Jurkat, Clone E6-1 (cell line): ENCODE measurements around the gene LMNA.

Source experiments
- DNase-seq: peaks from one replicate; pipeline ENCODE4 v3.0.0-alpha.2; 2011; ENCODE audit warnings: low read depth, low spot score
- H3K4me3 ChIP-seq: 2 replicates; pipeline ENCODE4 v1.5.1; 2011; ENCODE audit warnings: mild to moderate bottlenecking, low read length, control low read depth, moderate library complexity

LMNA gene

DNA sequence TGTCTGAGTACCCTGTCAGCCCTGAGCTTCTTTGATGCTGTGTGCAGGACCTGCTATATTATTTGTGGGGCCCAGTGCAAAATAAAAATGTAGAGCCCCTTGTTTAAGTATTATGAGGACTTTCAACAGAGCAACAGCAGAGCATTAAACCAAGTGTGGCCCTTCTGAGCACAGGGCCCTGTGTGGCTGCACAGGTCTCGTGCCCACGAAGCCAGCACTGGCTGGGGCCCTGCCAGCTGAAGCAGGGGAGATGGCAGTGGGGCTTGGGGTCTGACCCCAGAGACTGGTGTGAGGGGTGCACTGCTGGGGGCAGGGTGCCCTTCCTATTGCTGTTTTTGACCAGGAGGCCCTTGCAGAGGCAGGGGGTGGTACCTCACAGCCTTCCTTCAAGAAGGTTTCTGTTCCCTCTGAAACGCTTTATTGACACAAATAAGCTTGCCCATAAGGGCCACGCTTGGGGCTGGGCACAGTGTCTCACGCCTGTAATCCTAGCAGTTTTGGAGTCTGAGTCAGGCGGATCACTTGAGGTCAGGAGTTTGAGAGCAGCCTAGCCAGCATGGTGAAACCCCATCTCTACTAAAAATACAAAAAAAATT lies 36.7 kb downstream of the LMNA start:
- H3K4me3 ChIP-seq, result no peak overlapping the region
- no peak for DNase-seq

DNA sequence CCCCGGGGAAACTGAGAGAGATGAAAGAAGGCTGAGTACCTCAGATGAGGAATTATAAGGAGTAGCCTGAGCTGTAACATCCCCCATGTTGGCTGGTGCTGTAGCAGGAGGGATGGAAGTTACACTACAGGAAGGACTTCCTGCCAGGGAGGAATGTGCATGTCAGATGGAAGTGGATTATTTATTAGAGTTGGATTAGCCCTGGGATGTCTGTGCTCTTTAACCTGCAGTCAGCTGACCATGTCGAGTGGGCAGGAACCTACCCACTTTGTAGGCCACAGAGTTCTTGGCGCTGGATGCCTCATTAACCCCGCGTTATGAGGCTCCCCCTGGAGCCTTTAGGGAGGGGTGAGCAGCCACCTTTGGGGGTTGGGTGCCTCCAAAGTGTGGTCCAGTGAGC lies 38.1 kb downstream of the LMNA start:
- no peak overlapping the region for H3K4me3 ChIP-seq
- no peak for DNase-seq

DNA sequence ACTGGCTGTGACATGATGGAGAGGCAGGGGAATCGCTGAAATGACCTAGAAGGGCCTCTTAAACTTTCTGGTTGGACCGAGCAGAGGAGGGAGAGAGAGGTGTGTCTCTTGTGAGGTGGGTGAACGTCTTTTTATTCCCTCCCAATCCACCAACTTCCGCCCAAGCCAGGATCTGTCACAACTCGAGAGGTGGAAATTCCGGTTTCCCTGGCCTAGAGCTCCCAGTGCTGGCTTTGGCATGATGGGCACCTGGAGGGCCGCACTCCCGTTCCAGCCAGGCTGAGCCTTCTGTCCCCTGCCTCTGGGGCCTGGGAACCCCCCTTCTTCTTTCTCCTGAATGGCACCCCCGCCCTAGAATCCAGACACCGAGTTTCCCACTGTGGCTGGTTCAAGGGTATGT lies 38.9 kb downstream of the LMNA start, which contains the start of gene SEMA4A:
TSS of gene SEMA4A (plus strand) at position 224 of the 400 bp plus-strand sequence. CDS start 994 bp downstream, outside the sequence.
- no peak for DNase-seq
- H3K4me3 ChIP-seq, result peak within 1 kb of the TSS; percentile 37

DNA sequence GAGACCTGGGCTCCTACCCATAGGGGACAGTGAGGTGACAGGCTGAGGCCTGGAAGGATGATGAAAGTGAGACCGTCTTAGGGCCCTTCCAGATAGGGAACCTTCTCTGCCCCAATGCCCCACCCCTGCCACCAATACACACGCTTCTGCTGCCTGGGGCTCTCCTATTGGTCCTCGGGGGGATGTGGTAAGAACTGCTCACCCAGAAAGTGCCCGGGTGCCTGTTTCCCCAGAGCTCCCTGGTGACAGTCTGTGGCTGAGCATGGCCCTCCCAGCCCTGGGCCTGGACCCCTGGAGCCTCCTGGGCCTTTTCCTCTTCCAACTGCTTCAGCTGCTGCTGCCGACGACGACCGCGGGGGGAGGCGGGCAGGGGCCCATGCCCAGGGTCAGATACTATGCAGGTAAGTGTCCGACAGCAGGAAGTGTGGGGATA lies 39.8 kb downstream of the LMNA start:
- H3K4me3 ChIP-seq, result peak overlapping the region; percentile 37
- DNase-seq, result peak; percentile 73

GRCh38 chr1:156155756-156156510 lies 41.4 kb downstream of the LMNA start:
- H3K4me3 ChIP-seq, result peak overlapping the region; percentile 28
- DNase-seq, result no peak

DNA sequence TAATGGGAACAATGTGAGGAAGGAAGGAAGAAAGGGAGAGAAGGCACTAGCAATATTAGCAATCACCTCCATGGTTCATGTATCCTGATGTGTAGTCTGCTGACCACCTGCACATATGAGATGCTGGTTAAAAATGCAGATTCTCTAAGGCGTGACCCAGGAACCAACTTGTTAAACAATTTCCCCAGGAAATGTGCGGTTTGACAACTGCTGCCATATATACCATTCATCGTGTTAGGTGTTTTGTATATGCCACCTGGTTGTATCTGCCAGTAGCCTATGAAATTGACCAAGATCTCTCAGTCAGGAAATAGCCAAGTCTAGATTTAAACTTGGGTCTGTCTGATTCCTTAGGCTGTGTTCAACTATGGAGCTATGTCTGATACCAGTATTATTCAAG lies 43.0 kb downstream of the LMNA start:
- H3K4me3 ChIP-seq, result no peak overlapping the region
- DNase-seq, result peak; percentile 84

- DNase-seq, result no peak
- H3K4me3 ChIP-seq, result no peak overlapping the region
These were observed 43.5 kb downstream of the LMNA start for GRCh38 chr1:156157966-156158365.

DNA sequence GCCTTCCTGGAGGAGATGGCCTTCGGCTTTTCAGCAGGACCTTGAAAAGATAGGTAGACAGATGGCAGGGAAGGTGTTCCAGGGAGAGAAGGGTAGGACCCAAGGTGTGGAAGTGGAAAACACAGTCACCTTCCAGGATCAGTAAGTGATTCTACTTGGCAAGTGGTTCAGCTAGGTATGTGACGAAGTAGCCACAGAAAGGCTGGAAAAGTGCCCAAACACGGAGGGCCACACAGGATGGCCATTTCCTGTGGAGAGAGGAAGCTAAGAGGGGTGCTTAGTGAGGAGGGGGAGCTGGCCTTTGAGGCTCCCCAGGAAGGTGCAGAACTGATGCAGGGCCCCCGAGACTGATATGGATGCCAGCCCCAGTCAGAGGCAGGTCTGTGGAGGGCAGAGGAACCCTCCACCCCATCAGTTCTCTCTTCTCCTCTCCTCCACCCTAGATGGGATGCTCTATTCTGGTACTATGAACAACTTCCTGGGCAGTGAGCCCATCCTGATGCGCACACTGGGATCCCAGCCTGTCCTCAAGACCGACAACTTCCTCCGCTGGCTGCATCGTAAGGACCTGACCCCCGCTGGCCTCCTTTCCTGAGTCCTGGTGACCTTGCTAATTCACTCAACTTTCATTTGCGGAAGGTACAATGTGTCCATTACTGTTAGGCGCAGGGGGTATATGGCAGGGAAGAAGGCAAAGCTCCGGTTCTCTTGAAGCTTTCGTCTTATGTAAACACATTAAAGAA lies 45.7 kb downstream of the LMNA start:
- no peak for DNase-seq
- H3K4me3 ChIP-seq, result no peak overlapping the region

- no peak overlapping the region for H3K4me3 ChIP-seq
- no peak for DNase-seq
These were observed 46.2 kb downstream of the LMNA start for GRCh38 chr1:156160743-156161171.

DNA sequence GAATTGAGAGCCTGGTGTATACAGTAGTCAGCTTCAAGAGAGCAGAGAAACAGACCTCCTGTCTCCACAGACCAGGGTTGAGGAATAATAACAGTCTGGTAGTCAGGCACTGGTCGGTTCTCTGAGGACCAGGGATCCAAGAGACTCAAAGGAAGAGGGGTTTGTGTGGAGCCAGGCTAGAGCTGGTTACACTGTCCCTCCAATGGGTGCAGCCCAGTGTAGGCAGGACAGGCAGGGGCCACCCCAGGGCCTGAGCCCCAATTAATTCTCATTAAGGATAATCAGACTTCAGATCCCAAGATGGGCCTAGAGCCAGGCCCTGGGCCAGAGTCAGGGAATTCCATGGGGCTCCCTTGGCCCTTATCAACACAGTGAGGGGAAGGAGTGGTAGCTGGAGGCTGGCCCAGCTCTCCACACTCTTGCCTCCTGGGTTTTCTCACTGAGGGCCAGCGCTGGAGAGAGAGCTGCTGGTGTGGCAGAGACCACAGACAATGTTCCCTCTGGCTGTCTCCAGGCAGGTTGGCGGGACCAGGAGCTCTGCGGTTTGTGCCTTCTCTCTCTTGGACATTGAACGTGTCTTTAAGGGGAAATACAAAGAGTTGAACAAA lies 48.0 kb downstream of the LMNA start:
- no peak for DNase-seq
- H3K4me3 ChIP-seq, result no peak overlapping the region

GRCh38 chr1:156163712-156164111 lies 49.2 kb downstream of the LMNA start:
- H3K4me3 ChIP-seq, result no peak overlapping the region

GRCh38 chr1:156164125-156164831 lies 49.8 kb downstream of the LMNA start:
- no peak overlapping the region for H3K4me3 ChIP-seq
- no peak for DNase-seq

More at GRCh38 chr1:156163712-156164111, 49.2 kb downstream of the LMNA start:
- no peak for DNase-seq

DNA sequence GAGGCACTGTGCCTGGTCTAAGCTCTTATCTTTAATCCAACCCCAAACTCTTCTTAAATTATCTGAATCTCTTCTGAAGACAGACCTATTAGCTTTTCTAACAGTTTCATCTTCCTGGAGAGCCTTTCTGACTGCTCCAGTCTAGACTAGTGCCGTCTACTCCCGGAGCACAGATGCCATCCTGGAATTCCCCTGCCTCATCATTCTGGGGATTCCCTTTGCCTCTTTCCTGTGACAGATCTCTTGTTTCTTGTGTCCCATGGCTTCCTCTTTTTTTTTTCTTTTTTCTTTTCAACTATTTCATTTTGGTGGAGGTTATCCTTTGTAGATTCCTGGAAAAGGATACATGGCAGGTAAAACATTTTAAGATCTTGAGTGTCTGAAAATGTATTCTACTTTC lies 50.6 kb downstream of the LMNA start:
- H3K4me3 ChIP-seq, result no peak overlapping the region
- DNase-seq, result no peak

GRCh38 chr1:156167536-156167935 lies 53.0 kb downstream of the LMNA start:
- DNase-seq, result peak; percentile 66
- H3K4me3 ChIP-seq, result no peak overlapping the region

GRCh38 chr1:156172696-156173470 lies 58.4 kb downstream of the LMNA start:
- H3K4me3 ChIP-seq, result peak overlapping the region; percentile 8; the same call in 1 of the 2 replicates
- peak; percentile 67 for DNase-seq

- no peak for DNase-seq
- H3K4me3 ChIP-seq, result no peak overlapping the region
These were observed 62.2 kb downstream of the LMNA start for GRCh38 chr1:156176610-156177210.

DNA sequence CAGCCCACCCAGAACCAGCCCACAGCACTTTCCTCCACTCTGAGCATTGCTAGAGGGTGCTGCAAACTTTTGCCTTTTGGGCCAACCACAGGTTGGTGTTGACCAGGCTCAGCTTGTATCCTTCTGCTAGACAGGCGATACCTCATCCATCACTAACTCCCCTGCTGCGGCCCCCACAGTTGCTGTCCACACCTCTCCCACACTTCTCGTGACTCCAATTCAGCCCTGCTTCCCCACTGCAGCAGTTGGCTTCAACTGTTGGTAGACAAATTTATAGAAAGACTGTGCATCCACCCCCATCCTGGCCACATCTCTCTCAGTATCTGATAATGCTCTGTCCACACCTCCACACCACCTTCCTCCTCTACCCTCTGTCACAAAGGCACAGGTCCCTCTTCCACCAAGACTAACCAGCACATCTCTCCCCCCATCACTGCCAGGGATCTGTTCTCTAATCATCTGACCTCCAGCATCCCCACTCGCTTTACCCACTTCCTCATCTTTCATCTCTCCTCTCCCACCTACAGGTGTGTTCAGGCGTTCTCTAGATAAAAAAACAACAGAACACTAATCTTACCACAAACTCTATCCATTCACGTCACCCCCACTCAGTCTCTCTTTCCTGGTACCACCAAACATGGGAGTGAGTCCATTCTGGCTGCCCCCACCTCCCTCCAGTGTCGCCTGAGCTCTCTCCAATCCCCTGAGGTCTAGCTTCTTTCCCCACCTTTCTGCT lies 63.6 kb downstream of the LMNA start:
- peak overlapping the region; percentile 22 for H3K4me3 ChIP-seq
- DNase-seq, result peak; percentile 98
